Neural cell (in vitro differentiated cells): ENCODE results near the gene HOMEZ. TPM values are rescaled to one million over a fixed set of nuclear protein-coding genes. Genes with fewer than 3 reads are reported as not detected.
"Not testable (repeated sequence)": the region's sequence is repeated elsewhere in the genome, so short reads cannot be mapped to it uniquely, and the experiment has no call there.

ENCODE experiments used
- H2AFZ ChIP-seq: fragments of 200-600, 300-800 bp; sonication (generic), shearing (Covaris generic); 2 replicates; pipeline ENCODE4 v1.6.0; 2014; ENCODE audit warnings: low read depth, mild to moderate bottlenecking, antibody characterized with exemption, low read length, moderate library complexity
- H3F3A ChIP-seq: fragments of 200-600 bp; shearing (Covaris generic); 2 replicates; pipeline ENCODE4 v1.6.1; 2016; ENCODE audit warnings: mild to moderate bottlenecking, moderate library complexity, mixed read lengths, antibody characterized with exemption, low read length; ENCODE audit not compliant: insufficient read depth, poor library complexity, severe bottlenecking
- H3K27ac ChIP-seq: fragments of 200-600, 300-800 bp; sonication (generic), shearing (Covaris generic); 2 replicates; pipeline ENCODE4 v1.5.1; 2014; ENCODE audit warnings: mild to moderate bottlenecking, low read length, moderate library complexity
- H3K27me3 ChIP-seq: fragments of 300-800, 200-600 bp; sonication (generic), shearing (Covaris generic); 2 replicates; pipeline ENCODE4 v1.6.0; 2014; ENCODE audit warnings: mild to moderate bottlenecking, low read depth, low read length, moderate library complexity; ENCODE audit not compliant: insufficient read depth
- H3K36me3 ChIP-seq: fragments of 300-800, 200-600 bp; sonication (generic), shearing (Covaris generic); 2 replicates; pipeline ENCODE4 v1.5.1; 2014; ENCODE audit warnings: mild to moderate bottlenecking, antibody characterized with exemption, low read length, moderate library complexity; ENCODE audit not compliant: insufficient read depth
- H3K4me2 ChIP-seq: fragments of 300-800, 200-600 bp; sonication (generic), shearing (Covaris generic); 2 replicates; pipeline ENCODE4 v1.6.0; 2014; ENCODE audit warnings: mild to moderate bottlenecking, low read length
- H3K4me3 ChIP-seq: fragments of 300-800, 200-600 bp; sonication (generic), shearing (Covaris generic); 2 replicates; pipeline ENCODE4 v1.5.1; 2014; ENCODE audit warnings: mild to moderate bottlenecking, low read length, moderate library complexity
- H3K79me2 ChIP-seq: fragments of 200-600 bp; shearing (Covaris generic); replicated peaks from 2 replicates; pipeline ENCODE4 v1.6.0; 2014; ENCODE audit warnings: mild to moderate bottlenecking, low read length, moderate library complexity; ENCODE audit not compliant: insufficient read depth
- H3K9ac ChIP-seq: fragments of 300-800, 200-600 bp; sonication (generic), shearing (Covaris generic); 2 replicates; pipeline ENCODE4 v1.6.1; 2016; ENCODE audit warnings: mild to moderate bottlenecking, low read length, mixed read lengths
- H3K9me2 ChIP-seq: fragments of 200-600 bp; shearing (Covaris generic); 2 replicates; pipeline ENCODE4 v1.6.1; 2016; ENCODE audit warnings: mild to moderate bottlenecking, low read length, mixed read lengths; ENCODE audit not compliant: insufficient read depth
- H3K9me3 ChIP-seq: fragments of 200-600, 300-800 bp; sonication (generic), shearing (Covaris generic); 2 replicates; pipeline ENCODE4 v1.6.1; 2016; ENCODE audit warnings: mild to moderate bottlenecking, mixed run types, low read length, moderate library complexity, mixed read lengths
- H4K20me1 ChIP-seq: fragments of 200-600 bp; shearing (Covaris generic); 2 replicates; pipeline ENCODE4 v1.6.1; 2016; ENCODE audit warnings: mild to moderate bottlenecking, mixed run types; ENCODE audit not compliant: insufficient read depth
- EP300 ChIP-seq: fragments of 450-650 bp; conservative IDR thresholded peaks from 2 replicates; pipeline ENCODE4 v1.6.1; 2014; ENCODE audit warnings: antibody characterized with exemption, mild to moderate bottlenecking, moderate library complexity; ENCODE audit not compliant: poor library complexity, severe bottlenecking
- EZH2 ChIP-seq: fragments of 200-600, 300-800 bp; shearing (Covaris generic), sonication (generic); IDR thresholded peaks from 2 replicates; pipeline ENCODE4 v1.6.1; 2014; ENCODE audit warnings: antibody characterized with exemption, low read length, borderline replicate concordance, mild to moderate bottlenecking; ENCODE audit not compliant: insufficient read depth, poor library complexity, severe bottlenecking
- MXI1 ChIP-seq: fragments of 450-650 bp; conservative IDR thresholded peaks from 2 replicates; pipeline ENCODE4 v1.6.1; 2014; ENCODE audit warnings: antibody characterized with exemption, mild to moderate bottlenecking; ENCODE audit not compliant: poor library complexity, severe bottlenecking
- POLR2AphosphoS5 ChIP-seq: IDR thresholded peaks from 2 replicates; pipeline ENCODE4 v1.6.1; 2012
- RAD21 ChIP-seq: fragments of 450-650 bp; conservative IDR thresholded peaks from 2 replicates; pipeline ENCODE4 v1.6.1; 2014; ENCODE audit warnings: antibody characterized with exemption, mild to moderate bottlenecking, moderate library complexity
- SMC3 ChIP-seq: fragments of 450-650 bp; conservative IDR thresholded peaks from 2 replicates; pipeline ENCODE4 v1.6.1; 2014; ENCODE audit warnings: antibody characterized with exemption, mild to moderate bottlenecking, moderate library complexity; ENCODE audit not compliant: poor library complexity
- polyA plus RNA-seq: library from polyadenylated mRNA; depleted of rRNA; stranded (reverse); fragments of >200 nt; gene quantifications from 2 replicates; pipeline ENCODE4 v1.2.3, GENCODE V29; 2014
- TF ChIP-seq, protein P1 (sequence below): fragments of 450-650 bp; IDR thresholded peaks from 2 replicates; pipeline ENCODE4 v1.5.1; 2014; ENCODE audit warnings: antibody characterized with exemption, mild to moderate bottlenecking, moderate library complexity; ENCODE audit not compliant: poor library complexity, severe bottlenecking

HOMEZ gene
- polyA plus RNA-seq, 1 donor from 2014 or later = 6.6 TPM

- Histone ChIP-seq H3K4me2 (no peak overlapping the region), H3K4me3 (no peak overlapping the region), H3K36me3 (no peaks in the 10 kb centered on the region), H3K27me3 (no peaks in the 10 kb centered on the region), H3K9me3 (no peaks in the 10 kb centered on the region), H4K20me1 (no peaks in the 10 kb centered on the region), H2AFZ (no peak overlapping the region), H3K9ac (no peak overlapping the region), H3K79me2 (peaks cover 10% of the 10 kb centered on the region), H3K9me2 (no peaks in the 10 kb centered on the region), H3F3A (no peaks in the 10 kb centered on the region), H3K27ac (no peak overlapping the region)
- TF ChIP-seq EZH2 (no peak), POLR2AphosphoS5 (no peak), MXI1 (no peak), SMC3 (peak; percentile 93), RAD21 (peak; percentile 94)
- TF ChIP-seq, protein P1, sequence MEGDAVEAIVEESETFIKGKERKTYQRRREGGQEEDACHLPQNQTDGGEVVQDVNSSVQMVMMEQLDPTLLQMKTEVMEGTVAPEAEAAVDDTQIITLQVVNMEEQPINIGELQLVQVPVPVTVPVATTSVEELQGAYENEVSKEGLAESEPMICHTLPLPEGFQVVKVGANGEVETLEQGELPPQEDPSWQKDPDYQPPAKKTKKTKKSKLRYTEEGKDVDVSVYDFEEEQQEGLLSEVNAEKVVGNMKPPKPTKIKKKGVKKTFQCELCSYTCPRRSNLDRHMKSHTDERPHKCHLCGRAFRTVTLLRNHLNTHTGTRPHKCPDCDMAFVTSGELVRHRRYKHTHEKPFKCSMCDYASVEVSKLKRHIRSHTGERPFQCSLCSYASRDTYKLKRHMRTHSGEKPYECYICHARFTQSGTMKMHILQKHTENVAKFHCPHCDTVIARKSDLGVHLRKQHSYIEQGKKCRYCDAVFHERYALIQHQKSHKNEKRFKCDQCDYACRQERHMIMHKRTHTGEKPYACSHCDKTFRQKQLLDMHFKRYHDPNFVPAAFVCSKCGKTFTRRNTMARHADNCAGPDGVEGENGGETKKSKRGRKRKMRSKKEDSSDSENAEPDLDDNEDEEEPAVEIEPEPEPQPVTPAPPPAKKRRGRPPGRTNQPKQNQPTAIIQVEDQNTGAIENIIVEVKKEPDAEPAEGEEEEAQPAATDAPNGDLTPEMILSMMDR = peak; percentile 92
These were observed 42.2 kb upstream of the HOMEZ start for GRCh38 chr14:23327947-23328744.

- H2AFZ ChIP-seq = no peak overlapping the region
- no peak for TF ChIP-seq EP300
- no peaks in the 10 kb centered on the region for H3K36me3 ChIP-seq
- H3F3A ChIP-seq = no peaks in the 10 kb centered on the region
- H3K4me3 ChIP-seq = no peak overlapping the region
- H3K9me2 ChIP-seq = no peaks in the 10 kb centered on the region
- no peak overlapping the region for H3K27ac ChIP-seq
- H3K4me2 ChIP-seq = no peak overlapping the region
- peaks cover 23% of the 10 kb centered on the region for H3K79me2 ChIP-seq
- no peaks in the 10 kb centered on the region for H4K20me1 ChIP-seq
- H3K9ac ChIP-seq = no peak overlapping the region
- H3K9me3 ChIP-seq = no peaks in the 10 kb centered on the region
- H3K27me3 ChIP-seq = no peaks in the 10 kb centered on the region
These were observed 40.8 kb upstream of the HOMEZ start for GRCh38 chr14:23326491-23327332.

GRCh38 chr14:23325746-23326145 lies 39.8 kb upstream of the HOMEZ start:
- not testable (repeated sequence) for H3K4me2 ChIP-seq, H2AFZ ChIP-seq, H3K27ac ChIP-seq, H4K20me1 ChIP-seq, H3K36me3 ChIP-seq, H3K9ac ChIP-seq, H3K9me2 ChIP-seq, H3K27me3 ChIP-seq, H3K4me3 ChIP-seq, H3K9me3 ChIP-seq, H3F3A ChIP-seq
- H3K79me2 ChIP-seq = peaks cover 23% of the 10 kb centered on the region
